C4-2B (cell line): Measurements from ENCODE around the gene MKS1.

ENCODE experiments used
- H3K27ac ChIP-seq: fragments of 450-650 bp; 2 replicates; pipeline ENCODE4 v1.5.1; 2017
- CTCF ChIP-seq: fragments of 450-650 bp; conservative IDR thresholded peaks from 2 replicates; pipeline ENCODE4 v1.5.1; 2017; ENCODE audit warnings: mild to moderate bottlenecking
- ZFX ChIP-seq: fragments of 450-650 bp; IDR thresholded peaks from 2 replicates; pipeline ENCODE4 v1.6.1; 2017

Gene MKS1

GRCh38 chr17:58217766-58218165, 1.3 kb downstream of the MKS1 start:
- TF ChIP-seq ZFX (no peak), CTCF (no peak)

GRCh38 chr17:58215685-58216084, 3.4 kb downstream of the MKS1 start:
- H3K27ac ChIP-seq, result no peak overlapping the region
- peak; percentile 28; the same call in 1 of the 2 replicates for TF ChIP-seq CTCF
- no peak for TF ChIP-seq ZFX

More at GRCh38 chr17:58217766-58218165, 1.3 kb downstream of the MKS1 start:
- H3K27ac ChIP-seq, result no peak overlapping the region

GRCh38 chr17:58210922-58211321, 8.1 kb downstream of the MKS1 start:
- no peak overlapping the region for H3K27ac ChIP-seq
- TF ChIP-seq ZFX (no peak), CTCF (no peak; the same call in 1 of the 2 replicates)

GRCh38 chr17:58208344-58208743, 10.7 kb downstream of the MKS1 start:
- TF ChIP-seq ZFX (no peak), CTCF (no peak)
- H3K27ac ChIP-seq, result no peak overlapping the region

- H3K27ac ChIP-seq, result no peak overlapping the region
- TF ChIP-seq CTCF, result no peak
- no peak for TF ChIP-seq ZFX
Observed at GRCh38 chr17:58207451-58207850, 11.6 kb downstream of the MKS1 start.

- H3K27ac ChIP-seq, result no peak overlapping the region
- TF ChIP-seq CTCF (no peak), ZFX (no peak)
Observed at GRCh38 chr17:58205936-58206335, 13.1 kb downstream of the MKS1 start.

- no peak overlapping the region for H3K27ac ChIP-seq
- TF ChIP-seq ZFX (no peak), CTCF (no peak)
Observed at GRCh38 chr17:58204796-58205195, 14.3 kb downstream of the MKS1 start.
